ENCODE results near the gene HBG1. TPM values are rescaled to one million over a fixed set of nuclear protein-coding genes. Genes with fewer than 3 reads are reported as not detected.
"Not testable (repeated sequence)": the region's sequence is repeated elsewhere in the genome, so short reads cannot be mapped to it uniquely, and the experiment has no call there.

Gene HBG1
- total and polyA plus RNA-seq, 3 donors from 2014 or later, result not detected

GRCh38 chr11:5253440-5253839, 3.8 kb upstream of the HBG1 start:
- H3K4me3 ChIP-seq; H3K9me3 ChIP-seq; H3K27ac ChIP-seq; H3K27me3 ChIP-seq; DNase-seq; H3K36me3 ChIP-seq (ENCODE audit: low read depth, missing control alignments); H3K4me1 ChIP-seq; intact Hi-C loops (cut with DNase I; ENCODE audit: low total_unique reads): not testable (repeated sequence)
- WGBS, 2 donors, result 78 to 80% methylated on average over 5 of the region's 5 CpGs

- Histone ChIP-seq H3K27ac (no peak overlapping the region), H3K27me3 (no peaks in the 10 kb centered on the region), H3K9me3 (no peaks in the 10 kb centered on the region), H3K4me1 (no peaks in the 10 kb centered on the region), H3K4me3 (no peak overlapping the region), H3K36me3 (ENCODE audit: low read depth, missing control alignments) (no peaks in the 10 kb centered on the region)
- no peak for DNase-seq
- intact Hi-C loops (cut with DNase I; ENCODE audit: low total_unique reads), result no loop called here
- WGBS, 2 donors, result 72 to 73% methylated on average over 1 of the region's 1 CpG
- TF ChIP-seq POLR2A (IDR thresholded peaks at IDR 0.05) (no peak), CTCF (IDR thresholded peaks at IDR 0.05) (no peak)
These were observed 3.2 kb upstream of the HBG1 start for GRCh38 chr11:5252919-5253265.

DNA sequence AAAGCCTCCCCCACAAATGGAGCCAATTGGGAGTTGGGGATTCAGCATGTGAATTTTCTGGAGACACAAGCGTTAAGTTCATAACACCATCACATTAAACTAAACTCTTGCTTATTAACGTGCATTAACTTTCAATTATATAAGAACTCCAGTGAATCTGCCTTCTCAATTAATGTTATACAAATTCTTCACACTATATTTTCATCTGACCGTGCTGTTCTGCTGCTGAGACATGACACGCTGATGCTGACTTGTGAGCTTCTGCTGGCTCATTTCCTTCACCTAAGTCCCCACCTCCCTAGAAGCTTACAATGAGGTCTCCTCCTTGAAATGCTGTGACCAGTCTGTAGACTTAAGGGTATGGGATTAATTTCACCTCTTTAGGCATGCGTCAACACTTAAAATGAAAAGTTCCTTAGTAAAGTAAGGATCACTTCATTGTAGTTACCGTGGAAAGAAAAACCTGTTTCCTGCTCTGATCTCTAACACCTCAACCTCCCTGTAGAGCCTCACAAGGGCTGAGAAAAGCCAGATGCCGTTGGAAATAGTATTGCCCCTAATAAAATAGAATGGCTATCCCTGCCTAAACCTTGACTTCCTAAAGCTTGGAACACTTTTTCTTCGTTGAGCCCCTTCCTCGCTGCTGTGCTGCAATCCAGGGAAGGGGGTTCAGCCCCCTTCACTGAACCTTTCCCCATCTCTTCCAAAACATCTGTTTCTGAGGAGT, 2.7 kb upstream of the HBG1 start:
- TF ChIP-seq CTCF (IDR thresholded peaks at IDR 0.05), result no peak
- no peak for TF ChIP-seq POLR2A (IDR thresholded peaks at IDR 0.05)
- Histone ChIP-seq H3K4me1 (no peaks in the 10 kb centered on the region), H3K4me3 (no peak overlapping the region), H3K27me3 (no peaks in the 10 kb centered on the region), H3K27ac (no peak overlapping the region), H3K9me3 (no peaks in the 10 kb centered on the region), H3K36me3 (ENCODE audit: low read depth, missing control alignments) (no peaks in the 10 kb centered on the region)
- 68 to 70% methylated on average over 9 of the region's 9 CpGs for WGBS, 2 donors
- intact Hi-C loops (cut with DNase I; ENCODE audit: low total_unique reads), result no loop called here
- DNase-seq, result no peak

DNA sequence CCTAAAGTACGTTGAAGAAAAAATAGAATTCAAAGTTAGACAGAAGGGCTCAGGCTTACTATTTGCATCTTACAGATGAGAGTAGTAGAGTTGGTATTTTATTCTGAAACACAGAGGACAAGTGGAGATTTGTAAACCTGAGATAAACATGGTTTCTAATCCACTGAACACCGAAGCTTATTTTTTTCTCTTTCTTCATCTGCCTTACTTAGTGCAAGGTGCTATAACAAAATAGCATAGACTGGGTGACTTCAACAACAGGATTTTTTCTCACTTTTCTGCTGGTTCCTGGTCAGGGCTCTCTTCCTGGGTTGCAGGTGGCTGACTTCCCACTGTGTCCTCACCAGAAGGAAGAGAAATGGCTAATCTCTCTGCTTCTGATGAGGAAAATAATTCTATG, 2.1 kb upstream of the HBG1 start:
- WGBS, 2 donors, result 78 to 85% methylated on average over 2 of the region's 2 CpGs

GRCh38 chr11:5250543-5251204, 1.0 kb upstream of the HBG1 start:
- H3K4me1 ChIP-seq, result no peaks in the 10 kb centered on the region
- H3K27ac ChIP-seq, result no peak overlapping the region
- TF ChIP-seq POLR2A (IDR thresholded peaks at IDR 0.05) (no peak), CTCF (IDR thresholded peaks at IDR 0.05) (no peak)
- no peaks in the 10 kb centered on the region for H3K9me3 ChIP-seq
- DNase-seq, result no peak
- intact Hi-C loops (cut with DNase I; ENCODE audit: low total_unique reads), result no loop called here
- H3K4me3 ChIP-seq, result no peak overlapping the region
- no peaks in the 10 kb centered on the region for H3K36me3 ChIP-seq (ENCODE audit: low read depth, missing control alignments)
- no peaks in the 10 kb centered on the region for H3K27me3 ChIP-seq
- WGBS, 2 donors, result 88 to 94% methylated on average over 4 of the region's 4 CpGs

More for the DNA sequence above, 2.1 kb upstream of the HBG1 start:
- H3K9me3 ChIP-seq, result no peaks in the 10 kb centered on the region
- TF ChIP-seq POLR2A (IDR thresholded peaks at IDR 0.05), result no peak
- no peak for TF ChIP-seq CTCF (IDR thresholded peaks at IDR 0.05)
- H3K27ac ChIP-seq, result no peak overlapping the region
- intact Hi-C loops (cut with DNase I; ENCODE audit: low total_unique reads), result no loop called here
- no peaks in the 10 kb centered on the region for H3K27me3 ChIP-seq
- no peak overlapping the region for H3K4me3 ChIP-seq
- H3K4me1 ChIP-seq, result no peaks in the 10 kb centered on the region
- no peaks in the 10 kb centered on the region for H3K36me3 ChIP-seq (ENCODE audit: low read depth, missing control alignments)
- no peak for DNase-seq

DNA sequence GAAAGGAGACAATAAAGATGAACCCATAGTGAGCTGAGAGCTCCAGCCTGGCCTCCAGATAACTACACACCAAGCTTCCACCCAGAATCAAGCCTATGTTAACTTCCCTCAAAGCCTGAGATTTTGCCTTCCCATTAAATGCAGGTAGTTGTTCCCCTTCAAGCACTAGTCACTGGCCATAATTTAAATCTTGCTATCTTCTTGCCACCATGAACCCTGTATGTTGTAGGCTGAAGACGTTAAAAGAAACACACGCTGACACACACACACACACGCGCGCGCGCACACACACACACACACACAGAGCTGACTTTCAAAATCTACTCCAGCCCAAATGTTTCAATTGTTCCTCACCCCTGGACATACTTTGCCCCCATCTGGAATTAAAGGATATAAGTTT, 1.2 kb downstream of the HBG1 start:
- DNase-seq; intact Hi-C loops (cut with DNase I; ENCODE audit: low total_unique reads); H3K36me3 ChIP-seq (ENCODE audit: low read depth, missing control alignments); H3K27ac ChIP-seq; H3K27me3 ChIP-seq; H3K9me3 ChIP-seq; H3K4me1 ChIP-seq; H3K4me3 ChIP-seq: not testable (repeated sequence)
- WGBS, 2 donors, result 64 to 69% methylated on average over 7 of the region's 7 CpGs

Data from testis (tissue), 3 donors.